ENCODE measurements around the gene ATN1.

DNA sequence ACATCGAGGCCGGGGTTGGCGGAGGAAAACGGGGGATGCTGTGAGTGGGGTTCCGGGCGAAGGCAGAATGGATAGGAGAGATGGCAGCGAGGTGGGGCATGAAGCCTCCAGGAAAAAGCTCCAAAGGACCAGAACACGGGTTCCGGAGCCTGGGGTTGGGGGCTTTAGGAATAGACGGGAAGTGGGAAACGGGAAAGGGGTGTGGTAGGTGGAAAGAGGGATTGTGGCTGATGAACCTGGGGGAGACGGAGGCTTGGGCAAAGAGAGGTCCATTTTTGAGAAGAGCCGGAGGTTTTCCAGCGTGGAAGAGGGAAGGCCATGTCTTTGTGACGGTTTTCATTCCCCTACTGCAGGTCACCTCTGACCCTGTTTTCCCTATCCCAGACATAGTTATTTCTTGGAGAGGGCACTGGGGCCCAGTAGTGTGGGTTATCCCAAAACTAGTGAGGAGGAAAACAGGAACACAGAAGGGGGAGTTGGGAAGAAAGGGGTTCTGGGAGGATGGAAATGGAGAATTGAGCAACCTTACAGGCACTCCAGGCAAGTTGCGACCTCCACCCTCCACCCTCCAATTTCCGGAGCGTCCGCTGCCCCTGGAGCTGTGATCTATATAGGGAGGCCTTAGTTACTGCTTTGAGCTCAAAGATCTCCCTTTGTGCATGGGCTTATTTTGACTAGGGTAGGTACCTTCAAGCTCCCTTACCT is 1.1 kb downstream of the ATN1 start:
- TF ChIP-seq EZH2 (IDR thresholded peaks at IDR 0.05; ENCODE audit: low read length, missing control alignments): no peak
- TF ChIP-seq, protein P1, sequence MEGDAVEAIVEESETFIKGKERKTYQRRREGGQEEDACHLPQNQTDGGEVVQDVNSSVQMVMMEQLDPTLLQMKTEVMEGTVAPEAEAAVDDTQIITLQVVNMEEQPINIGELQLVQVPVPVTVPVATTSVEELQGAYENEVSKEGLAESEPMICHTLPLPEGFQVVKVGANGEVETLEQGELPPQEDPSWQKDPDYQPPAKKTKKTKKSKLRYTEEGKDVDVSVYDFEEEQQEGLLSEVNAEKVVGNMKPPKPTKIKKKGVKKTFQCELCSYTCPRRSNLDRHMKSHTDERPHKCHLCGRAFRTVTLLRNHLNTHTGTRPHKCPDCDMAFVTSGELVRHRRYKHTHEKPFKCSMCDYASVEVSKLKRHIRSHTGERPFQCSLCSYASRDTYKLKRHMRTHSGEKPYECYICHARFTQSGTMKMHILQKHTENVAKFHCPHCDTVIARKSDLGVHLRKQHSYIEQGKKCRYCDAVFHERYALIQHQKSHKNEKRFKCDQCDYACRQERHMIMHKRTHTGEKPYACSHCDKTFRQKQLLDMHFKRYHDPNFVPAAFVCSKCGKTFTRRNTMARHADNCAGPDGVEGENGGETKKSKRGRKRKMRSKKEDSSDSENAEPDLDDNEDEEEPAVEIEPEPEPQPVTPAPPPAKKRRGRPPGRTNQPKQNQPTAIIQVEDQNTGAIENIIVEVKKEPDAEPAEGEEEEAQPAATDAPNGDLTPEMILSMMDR (conservative IDR thresholded peaks at IDR 0.05 in 1 of 2, IDR thresholded peaks at IDR 0.05 in 1 of 2; ENCODE audit: low read depth in 1 of 2, low read length in 2 of 2): no peak

All from fibroblast of lung (primary cell).